WTC11 (cell line): Measurements from ENCODE around the gene RIPOR3.
A peak's percentile ranks its signal among the peaks of the same experiment; 100 is the strongest.

Experiments
- CBFB ChIP-seq: sonication (generic); formaldehyde crosslinking; IDR thresholded peaks from 2 replicates; pipeline ENCODE4 v1.8.1; 2022; ENCODE audit warnings: mild to moderate bottlenecking, low read depth, missing genetic modification reagents
- CREM ChIP-seq: sonication (generic); formaldehyde crosslinking; IDR thresholded peaks from 2 replicates; pipeline ENCODE4 v1.8.1; 2022; ENCODE audit warnings: mild to moderate bottlenecking, missing genetic modification reagents, moderate library complexity
- CTCF ChIP-seq: fragments of 200-600 bp; IDR thresholded peaks from 2 replicates; pipeline ENCODE4 v1.8.0; 2022; ENCODE audit warnings: antibody characterized with exemption
- ESRRA ChIP-seq: sonication (generic); formaldehyde crosslinking; IDR thresholded peaks from 2 replicates; pipeline ENCODE4 v1.8.1; 2022; ENCODE audit warnings: mild to moderate bottlenecking, missing genetic modification reagents, borderline replicate concordance
- FOXJ3 ChIP-seq: sonication (generic); formaldehyde crosslinking; IDR thresholded peaks from 2 replicates; pipeline ENCODE4 v1.9.0; 2021; ENCODE audit warnings: missing genetic modification reagents, mild to moderate bottlenecking, borderline replicate concordance
- NFE2L1 ChIP-seq: sonication (generic); formaldehyde crosslinking; IDR thresholded peaks from 2 replicates; pipeline ENCODE4 v1.8.1; 2023; ENCODE audit warnings: missing genetic modification reagents
- NR1H2 ChIP-seq: sonication (generic); formaldehyde crosslinking; IDR thresholded peaks from 2 replicates; pipeline ENCODE4 v1.9.0; 2021; ENCODE audit warnings: mild to moderate bottlenecking, moderate library complexity, missing genetic modification reagents
- SP1 ChIP-seq: sonication (generic); formaldehyde crosslinking; conservative IDR thresholded peaks from 2 replicates; pipeline ENCODE4 v1.8.1; 2022; ENCODE audit warnings: missing genetic modification reagents
- TP53 ChIP-seq: sonication (generic); formaldehyde crosslinking; IDR thresholded peaks from 2 replicates; pipeline ENCODE4 v1.8.1; 2023; ENCODE audit warnings: mild to moderate bottlenecking, missing genetic modification reagents
- USF1 ChIP-seq: sonication (generic); formaldehyde crosslinking; IDR thresholded peaks from 2 replicates; pipeline ENCODE4 v1.8.0; 2022; ENCODE audit warnings: mild to moderate bottlenecking, missing genetic modification reagents
- ZBTB21 ChIP-seq: sonication (generic); formaldehyde crosslinking; IDR thresholded peaks from 2 replicates; pipeline ENCODE4 v1.8.1; 2023; ENCODE audit warnings: mild to moderate bottlenecking, missing genetic modification reagents, borderline replicate concordance
- ZNF423 ChIP-seq: fragments of 250-450 bp; sonication (Bioruptor Pico); IDR thresholded peaks from 2 replicates; pipeline ENCODE4 v2.1.2; 2022; ENCODE audit warnings: mild to moderate bottlenecking, moderate library complexity
- TF ChIP-seq, protein P1 (sequence below): sonication (generic); formaldehyde crosslinking; IDR thresholded peaks from 2 replicates; pipeline ENCODE4 v1.8.1; 2022; ENCODE audit warnings: low read depth, mild to moderate bottlenecking, moderate library complexity, missing genetic modification reagents, borderline replicate concordance

- TF ChIP-seq ZNF423 (CRISPR knock-in tag) (no peak), CBFB (CRISPR knock-in tag) (no peak), TP53 (no peak), ZBTB21 (CRISPR knock-in tag) (no peak), CTCF (peak; percentile 80), ESRRA (CRISPR knock-in tag) (no peak), CREM (CRISPR knock-in tag) (no peak), NFE2L1 (no peak), FOXJ3 (CRISPR knock-in tag) (no peak), NR1H2 (CRISPR knock-in tag) (no peak), SP1 (CRISPR knock-in tag) (no peak), USF1 (CRISPR knock-in tag) (no peak)
- TF ChIP-seq, protein P1, sequence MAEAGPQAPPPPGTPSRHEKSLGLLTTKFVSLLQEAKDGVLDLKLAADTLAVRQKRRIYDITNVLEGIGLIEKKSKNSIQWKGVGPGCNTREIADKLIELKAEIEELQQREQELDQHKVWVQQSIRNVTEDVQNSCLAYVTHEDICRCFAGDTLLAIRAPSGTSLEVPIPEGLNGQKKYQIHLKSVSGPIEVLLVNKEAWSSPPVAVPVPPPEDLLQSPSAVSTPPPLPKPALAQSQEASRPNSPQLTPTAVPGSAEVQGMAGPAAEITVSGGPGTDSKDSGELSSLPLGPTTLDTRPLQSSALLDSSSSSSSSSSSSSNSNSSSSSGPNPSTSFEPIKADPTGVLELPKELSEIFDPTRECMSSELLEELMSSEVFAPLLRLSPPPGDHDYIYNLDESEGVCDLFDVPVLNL (CRISPR knock-in tag), result no peak
Measured at GRCh38 chr20:50580016-50580747, 111.2 kb downstream of the RIPOR3 start.
